Karpas-422 (cell line): Measurements from ENCODE around the gene MOB2. TPM values are rescaled to one million over a fixed set of nuclear protein-coding genes. Genes with fewer than 3 reads are reported as not detected.

Experiments
- DNase-seq: peaks from one replicate; pipeline ENCODE4 v3.0.0-alpha.2; 2015
- H2AFZ ChIP-seq: fragments of 200-600 bp; sonication (generic); 2 replicates; pipeline ENCODE4 v1.6.1; 2014; ENCODE audit warnings: antibody characterized with exemption, low read length, mixed read lengths
- H3K27ac ChIP-seq: fragments of 200-600 bp; sonication (generic); 2 replicates; pipeline ENCODE4 v1.5.1; 2014; ENCODE audit warnings: mild to moderate bottlenecking, low read length, moderate library complexity
- H3K27me3 ChIP-seq: fragments of 200-600 bp; sonication (generic); 2 replicates; pipeline ENCODE4 v1.6.1; 2014; ENCODE audit warnings: low read length, mixed read lengths
- H3K36me3 ChIP-seq: fragments of 200-600 bp; sonication (generic); 2 replicates; pipeline ENCODE4 v1.6.1; 2014; ENCODE audit warnings: low read length, mixed read lengths; ENCODE audit not compliant: insufficient read depth
- H3K4me1 ChIP-seq: fragments of 200-600 bp; sonication (generic); 2 replicates; pipeline ENCODE4 v1.6.1; 2014; ENCODE audit warnings: mild to moderate bottlenecking, low read length, mixed read lengths
- H3K4me2 ChIP-seq: fragments of 200-600 bp; sonication (generic); 2 replicates; pipeline ENCODE4 v1.6.1; 2014; ENCODE audit warnings: low read length, low read depth, mild to moderate bottlenecking; ENCODE audit not compliant: poor library complexity, severe bottlenecking
- H3K4me3 ChIP-seq: fragments of 200-600 bp; sonication (generic); 2 replicates; pipeline ENCODE4 v1.5.1; 2014; ENCODE audit warnings: mild to moderate bottlenecking, antibody characterized with exemption, low read length, mixed read lengths
- H3K79me2 ChIP-seq: fragments of 200-600 bp; sonication (generic); 2 replicates; pipeline ENCODE4 v1.6.1; 2014; ENCODE audit warnings: mild to moderate bottlenecking, low read length, mixed read lengths
- H3K9ac ChIP-seq: fragments of 200-600 bp; sonication (generic); 2 replicates; pipeline ENCODE4 v1.6.0; 2014; ENCODE audit warnings: low read length
- H3K9me2 ChIP-seq: fragments of 200-600 bp; sonication (generic), shearing (Covaris generic); replicated peaks from 2 replicates; pipeline ENCODE4 v1.6.0; 2014; ENCODE audit warnings: mild to moderate bottlenecking, low read length, moderate library complexity; ENCODE audit not compliant: insufficient read depth
- H3K9me3 ChIP-seq: fragments of 300-700, 200-600 bp; sonication (generic); 2 replicates; pipeline ENCODE4 v1.6.1; 2014; ENCODE audit warnings: low read length, mixed read lengths
- H4K20me1 ChIP-seq: fragments of 200-600 bp; sonication (generic); 2 replicates; pipeline ENCODE4 v1.6.1; 2014; ENCODE audit warnings: mild to moderate bottlenecking, antibody characterized with exemption, low read length, low read depth; ENCODE audit not compliant: insufficient read depth
- total RNA-seq: library from RNA; depleted of rRNA; stranded (reverse); fragments of >200 nt; shearing (Covaris generic); gene quantifications from 2 replicates; pipeline ENCODE4 v1.2.3, GENCODE V29; 2014; ENCODE audit warnings: low replicate concordance

MOB2 gene
- total RNA-seq, 1 experiment from 2014 or later, result 8.8 TPM

- Histone ChIP-seq H4K20me1 (no peaks in the 10 kb centered on the region), H2AFZ (no peak overlapping the region), H3K4me2 (no peak overlapping the region), H3K4me1 (no peaks in the 10 kb centered on the region), H3K9me2 (no peaks in the 10 kb centered on the region), H3K9ac (no peak overlapping the region), H3K27me3 (no peaks in the 10 kb centered on the region), H3K27ac (no peak overlapping the region), H3K79me2 (peaks cover 2% of the 10 kb centered on the region; the same call in 1 of the 2 replicates), H3K36me3 (no peaks in the 10 kb centered on the region), H3K4me3 (no peak overlapping the region), H3K9me3 (peaks cover 5% of the 10 kb centered on the region; the same call in 1 of the 2 replicates)
- DNase-seq, result no peak
Observed at GRCh38 chr11:1504138-1504537, 17.6 kb upstream of the MOB2 start.

DNA sequence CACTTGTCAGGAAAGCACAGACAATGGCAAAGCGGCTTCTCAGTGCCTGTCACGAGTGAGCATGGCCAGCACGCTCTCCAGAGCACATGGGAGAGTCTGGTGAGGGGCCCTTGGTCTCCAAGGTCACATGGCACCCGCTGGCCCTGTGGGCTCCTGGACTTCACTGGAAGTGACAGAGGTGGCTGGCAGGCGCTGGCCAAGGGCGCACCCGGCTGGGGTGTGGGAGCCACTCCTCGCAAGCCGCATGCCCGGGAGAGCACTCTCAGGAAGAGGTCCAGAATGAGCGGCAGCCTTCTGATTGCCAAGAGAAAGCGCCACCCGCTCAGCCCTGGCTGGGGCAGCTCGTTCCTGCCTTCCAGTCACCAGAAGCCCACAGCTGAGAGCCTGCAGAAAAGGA is 17.1 kb upstream of the MOB2 start:
- Histone ChIP-seq H3K9me2 (no peaks in the 10 kb centered on the region), H3K4me3 (no peak overlapping the region), H3K27me3 (no peaks in the 10 kb centered on the region), H3K9ac (no peak overlapping the region), H4K20me1 (no peaks in the 10 kb centered on the region), H3K36me3 (no peaks in the 10 kb centered on the region), H3K4me1 (no peaks in the 10 kb centered on the region), H2AFZ (no peak overlapping the region), H3K4me2 (no peak overlapping the region), H3K9me3 (peaks cover 5% of the 10 kb centered on the region; the same call in 1 of the 2 replicates), H3K27ac (no peak overlapping the region), H3K79me2 (peaks cover 2% of the 10 kb centered on the region; the same call in 1 of the 2 replicates)
- DNase-seq, result no peak

GRCh38 chr11:1502954-1503707 is 16.6 kb upstream of the MOB2 start:
- Histone ChIP-seq H3K27ac (no peak overlapping the region), H3K4me3 (no peak overlapping the region), H3K9me2 (no peaks in the 10 kb centered on the region), H3K36me3 (no peaks in the 10 kb centered on the region), H3K27me3 (no peaks in the 10 kb centered on the region), H4K20me1 (peaks cover 5% of the 10 kb centered on the region; the same call in 1 of the 2 replicates), H3K9me3 (peaks cover 5% of the 10 kb centered on the region; the same call in 1 of the 2 replicates), H3K9ac (no peak overlapping the region), H2AFZ (no peak overlapping the region), H3K79me2 (peaks cover 2% of the 10 kb centered on the region; the same call in 1 of the 2 replicates), H3K4me1 (no peaks in the 10 kb centered on the region), H3K4me2 (no peak overlapping the region)
- DNase-seq, result no peak

- Histone ChIP-seq H2AFZ (no peak overlapping the region), H3K27me3 (no peaks in the 10 kb centered on the region), H3K4me3 (no peak overlapping the region), H4K20me1 (peaks cover 12% of the 10 kb centered on the region; the same call in 1 of the 2 replicates), H3K9me3 (peaks cover 5% of the 10 kb centered on the region; the same call in 1 of the 2 replicates), H3K4me2 (no peak overlapping the region), H3K9me2 (no peaks in the 10 kb centered on the region), H3K27ac (no peak overlapping the region), H3K36me3 (no peaks in the 10 kb centered on the region), H3K4me1 (no peaks in the 10 kb centered on the region), H3K9ac (no peak overlapping the region), H3K79me2 (peaks cover 2% of the 10 kb centered on the region; the same call in 1 of the 2 replicates)
- DNase-seq, result no peak
Observed at GRCh38 chr11:1502168-1502953, 15.8 kb upstream of the MOB2 start.

GRCh38 chr11:1501421-1502167 is 15.0 kb upstream of the MOB2 start:
- no peaks in the 10 kb centered on the region for H3K4me1 ChIP-seq
- no peak overlapping the region for H2AFZ ChIP-seq
- no peaks in the 10 kb centered on the region for H3K9me2 ChIP-seq
- no peaks in the 10 kb centered on the region for H3K36me3 ChIP-seq
- no peak overlapping the region for H3K27ac ChIP-seq
- no peak for DNase-seq
- H3K9ac ChIP-seq, result no peak overlapping the region
- peaks cover 17% of the 10 kb centered on the region for H4K20me1 ChIP-seq
- no peaks in the 10 kb centered on the region for H3K27me3 ChIP-seq
- H3K4me2 ChIP-seq, result no peak overlapping the region
- H3K4me3 ChIP-seq, result no peak overlapping the region
- peaks cover 2% of the 10 kb centered on the region; the same call in 1 of the 2 replicates for H3K9me3 ChIP-seq
- H3K79me2 ChIP-seq, result peaks cover 2% of the 10 kb centered on the region; the same call in 1 of the 2 replicates

- no peak overlapping the region for H3K4me3 ChIP-seq
- DNase-seq, result no peak
- H3K4me2 ChIP-seq, result no peak overlapping the region
- H2AFZ ChIP-seq, result no peak overlapping the region
- H3K79me2 ChIP-seq, result peaks cover 2% of the 10 kb centered on the region; the same call in 1 of the 2 replicates
- H3K9ac ChIP-seq, result no peak overlapping the region
- peaks cover 26% of the 10 kb centered on the region for H4K20me1 ChIP-seq
- no peaks in the 10 kb centered on the region for H3K27me3 ChIP-seq
- H3K27ac ChIP-seq, result no peak overlapping the region
- H3K9me3 ChIP-seq, result peaks cover 2% of the 10 kb centered on the region; the same call in 1 of the 2 replicates
- no peaks in the 10 kb centered on the region for H3K9me2 ChIP-seq
- no peaks in the 10 kb centered on the region for H3K4me1 ChIP-seq
- no peaks in the 10 kb centered on the region for H3K36me3 ChIP-seq
Observed at GRCh38 chr11:1500466-1501420, 14.2 kb upstream of the MOB2 start.

DNA sequence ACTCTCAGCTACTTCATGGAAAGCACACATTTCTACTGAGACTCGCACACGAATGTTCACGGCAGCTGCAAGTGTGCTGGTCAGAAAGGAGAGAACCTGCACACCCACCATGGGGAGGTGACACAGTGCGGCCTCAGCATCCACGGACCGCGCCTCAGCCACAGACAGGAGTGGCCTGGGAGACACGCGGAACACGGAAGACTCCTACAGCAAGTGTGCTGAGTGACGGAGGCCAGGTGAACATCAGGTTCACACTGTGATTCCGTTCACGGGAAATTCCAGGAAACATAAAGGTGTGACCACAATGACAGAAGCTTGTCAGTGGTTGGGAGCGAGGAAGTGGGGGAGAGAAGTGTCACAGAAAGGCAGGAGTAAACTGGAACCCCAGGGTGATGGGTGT is 13.3 kb upstream of the MOB2 start:
- Histone ChIP-seq H3K79me2 (peaks cover 2% of the 10 kb centered on the region; the same call in 1 of the 2 replicates), H3K36me3 (no peaks in the 10 kb centered on the region), H3K4me2 (no peak overlapping the region), H3K4me1 (no peaks in the 10 kb centered on the region), H2AFZ (no peak overlapping the region), H3K27me3 (no peaks in the 10 kb centered on the region), H3K9ac (no peak overlapping the region), H3K27ac (no peak overlapping the region), H3K4me3 (no peak overlapping the region), H3K9me3 (peaks cover 2% of the 10 kb centered on the region; the same call in 1 of the 2 replicates), H4K20me1 (peaks cover 29% of the 10 kb centered on the region), H3K9me2 (no peaks in the 10 kb centered on the region)
- DNase-seq, result no peak
